Mesendoderm (in vitro differentiated cells): ENCODE results near the gene GPC4.
A peak's percentile ranks its signal among the peaks of the same experiment; 100 is the strongest.

Source experiments
- DNase-seq: peaks from one replicate; pipeline ENCODE4 v3.0.0; 2013
- H2AK5ac ChIP-seq: 2 replicates; pipeline ENCODE4 v1.6.1; 2013; ENCODE audit warnings: low read length, inconsistent platforms
- H2BK120ac ChIP-seq: 2 replicates; pipeline ENCODE4 v1.6.1; 2013; ENCODE audit warnings: low read depth, mild to moderate bottlenecking, low read length, moderate library complexity, mixed read lengths
- H2BK15ac ChIP-seq: replicated peaks from 2 replicates; pipeline ENCODE4 v1.6.1; 2013; ENCODE audit warnings: low read depth, mild to moderate bottlenecking, moderate library complexity
- H2BK5ac ChIP-seq: 2 replicates; pipeline ENCODE4 v1.6.1; 2013; ENCODE audit warnings: low read length, inconsistent platforms
- H3K18ac ChIP-seq: 2 replicates; pipeline ENCODE4 v1.6.1; 2013; ENCODE audit warnings: mild to moderate bottlenecking, low read length, mixed read lengths
- H3K23ac ChIP-seq: one replicate; pipeline ENCODE4 v1.6.1; 2013; ENCODE audit warnings: low read length
- H3K27ac ChIP-seq: 2 replicates; pipeline ENCODE4 v1.5.1; 2013; ENCODE audit warnings: low read depth, mild to moderate bottlenecking, inconsistent platforms, low read length, moderate library complexity
- H3K27me3 ChIP-seq: 2 replicates; pipeline ENCODE4 v1.6.1; 2013; ENCODE audit warnings: low read length, control low read depth, mild to moderate bottlenecking, inconsistent platforms; ENCODE audit not compliant: insufficient read depth, poor library complexity
- H3K36me3 ChIP-seq: 2 replicates; pipeline ENCODE4 v1.6.1; 2013; ENCODE audit warnings: low read length, inconsistent platforms; ENCODE audit not compliant: control insufficient read depth, insufficient read depth
- H3K4ac ChIP-seq: one replicate; pipeline ENCODE4 v1.6.1; 2013; ENCODE audit warnings: low read depth, mild to moderate bottlenecking, low read length, moderate library complexity
- H3K4me1 ChIP-seq: 2 replicates; pipeline ENCODE4 v1.6.1; 2013; ENCODE audit warnings: low read depth, low read length, inconsistent platforms; ENCODE audit not compliant: control insufficient read depth
- H3K4me2 ChIP-seq: 2 replicates; pipeline ENCODE4 v1.6.1; 2013; ENCODE audit warnings: low read length
- H3K4me3 ChIP-seq: 2 replicates; pipeline ENCODE4 v1.5.1; 2013; ENCODE audit warnings: mild to moderate bottlenecking, low read length
- H3K56ac ChIP-seq: one replicate; pipeline ENCODE4 v1.6.1; 2013; ENCODE audit warnings: low read length
- H3K79me1 ChIP-seq: 2 replicates; pipeline ENCODE4 v1.6.1; 2013; ENCODE audit warnings: low read length, inconsistent platforms
- H3K79me2 ChIP-seq: 2 replicates; pipeline ENCODE4 v1.6.1; 2013; ENCODE audit warnings: mild to moderate bottlenecking, low read length; ENCODE audit not compliant: control insufficient read depth, insufficient read depth
- H3K9ac ChIP-seq: 2 replicates; pipeline ENCODE4 v1.6.1; 2013; ENCODE audit warnings: low read length, inconsistent platforms
- H4K5ac ChIP-seq: one replicate; pipeline ENCODE4 v1.6.1; 2013; ENCODE audit warnings: low read length
- H4K8ac ChIP-seq: one replicate; pipeline ENCODE4 v1.6.1; 2013; ENCODE audit warnings: low read depth, mild to moderate bottlenecking, control low read depth, low read length, moderate library complexity
- WGBS: extraction: QIAGEN DNeasy Blood & Tissue Kit; methylation state at CpG from one replicate; pipeline ENCODE4 v1.1.7; 2013; ENCODE audit warnings: low lambda C conversion rate, missing lambda C conversion rate; ENCODE audit not compliant: insufficient coverage; ENCODE audit errors: extremely low coverage; 5-methylcytosine and 5-hydroxymethylcytosine counted together

GPC4 gene

DNA sequence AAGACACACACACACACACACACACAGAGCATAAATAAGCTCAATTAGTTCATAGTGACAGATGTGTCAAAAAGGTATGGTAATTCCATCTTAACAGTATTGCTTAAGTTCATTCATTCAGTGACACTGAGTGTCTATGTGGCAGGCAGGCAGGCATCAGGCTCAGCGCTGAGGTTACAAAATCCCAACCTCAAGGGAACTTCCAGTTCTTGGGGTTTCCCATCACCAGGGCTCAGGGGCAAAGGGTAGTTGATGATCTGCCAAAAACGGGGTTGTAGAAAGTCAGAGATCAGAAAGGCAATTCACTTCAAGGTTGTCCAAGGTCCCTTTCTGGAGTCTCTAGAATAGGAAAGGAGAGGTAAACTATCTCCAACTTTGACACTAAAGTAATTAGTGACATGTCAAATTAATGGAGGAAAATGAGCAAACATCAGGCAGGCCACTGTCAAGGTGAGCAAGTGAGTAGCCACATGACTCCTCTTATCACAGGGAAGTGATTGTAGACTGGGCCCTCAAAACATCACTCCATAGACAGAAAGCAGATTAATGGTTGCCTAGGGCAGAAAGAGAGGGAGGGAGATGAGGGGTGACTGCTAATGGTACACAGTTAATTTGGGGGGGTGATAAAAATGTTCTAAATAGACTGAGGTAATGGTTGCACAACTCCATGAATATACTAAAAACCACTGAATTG is 41.8 kb downstream of the GPC4 start:
- no peak overlapping the region for H3K9ac ChIP-seq
- H3K79me1 ChIP-seq: no peaks in the 10 kb centered on the region
- no peak for DNase-seq
- peaks cover 2% of the 10 kb centered on the region for H3K4me1 ChIP-seq
- H2AK5ac ChIP-seq: no peak overlapping the region
- no peak overlapping the region for H2BK15ac ChIP-seq
- H3K23ac ChIP-seq: no peak overlapping the region
- H3K4me3 ChIP-seq: no peak overlapping the region
- no peak overlapping the region for H3K18ac ChIP-seq
- H2BK5ac ChIP-seq: no peak overlapping the region
- H3K27ac ChIP-seq: no peak overlapping the region
- no peak overlapping the region for H3K4ac ChIP-seq
- WGBS: no CpG with 5 or more reads among the region's 2 CpGs
- peaks cover 56% of the 10 kb centered on the region for H3K79me2 ChIP-seq
- no peak overlapping the region for H4K5ac ChIP-seq
- no peak overlapping the region for H2BK120ac ChIP-seq
- H3K56ac ChIP-seq: no peak overlapping the region
- no peaks in the 10 kb centered on the region for H3K27me3 ChIP-seq
- no peak overlapping the region for H3K4me2 ChIP-seq
- H3K36me3 ChIP-seq: no peaks in the 10 kb centered on the region
- H4K8ac ChIP-seq: no peak overlapping the region

- Histone ChIP-seq H3K4me3 (no peak overlapping the region), H4K8ac (no peak overlapping the region), H3K4me1 (peaks cover 2% of the 10 kb centered on the region), H3K9ac (no peak overlapping the region), H2BK120ac (no peak overlapping the region), H2AK5ac (no peak overlapping the region), H3K27me3 (no peaks in the 10 kb centered on the region), H3K4me2 (no peak overlapping the region), H4K5ac (no peak overlapping the region), H3K27ac (no peak overlapping the region), H2BK5ac (no peak overlapping the region), H3K79me2 (peaks cover 59% of the 10 kb centered on the region), H2BK15ac (no peak overlapping the region), H3K23ac (no peak overlapping the region), H3K36me3 (no peaks in the 10 kb centered on the region), H3K79me1 (no peaks in the 10 kb centered on the region), H3K18ac (no peak overlapping the region), H3K4ac (no peak overlapping the region), H3K56ac (no peak overlapping the region)
- no CpG with 5 or more reads among the region's 3 CpGs for WGBS
- no peak for DNase-seq
These were observed 44.5 kb downstream of the GPC4 start for GRCh38 chrX:133370696-133371275.

DNA sequence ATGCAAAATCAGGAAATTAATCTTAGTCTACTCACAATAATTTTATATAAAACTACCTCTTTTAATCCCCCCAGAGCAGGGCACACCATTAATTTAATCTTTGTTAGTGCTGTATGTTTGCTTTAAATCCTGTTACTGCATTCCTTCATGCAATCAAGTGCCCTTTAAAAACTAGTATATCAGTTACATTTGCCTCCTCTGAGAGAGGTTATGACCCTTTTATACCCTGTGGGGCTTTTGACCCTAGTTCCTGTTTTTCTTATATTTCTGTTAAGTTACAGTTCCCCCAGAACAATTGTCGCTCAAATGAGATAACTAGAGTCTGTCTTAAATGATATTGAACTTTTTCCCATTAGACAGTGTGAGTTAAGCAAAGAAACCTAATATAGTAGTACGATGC is 46.2 kb downstream of the GPC4 start:
- Histone ChIP-seq H3K4me2 (no peak overlapping the region), H3K4me3 (no peak overlapping the region), H3K79me2 (peaks cover 55% of the 10 kb centered on the region), H4K5ac (no peak overlapping the region), H3K36me3 (no peaks in the 10 kb centered on the region), H3K4ac (no peak overlapping the region), H2BK15ac (no peak overlapping the region), H3K56ac (no peak overlapping the region), H4K8ac (no peak overlapping the region), H3K79me1 (no peaks in the 10 kb centered on the region), H3K27ac (no peak overlapping the region), H3K27me3 (no peaks in the 10 kb centered on the region), H2BK120ac (no peak overlapping the region), H3K23ac (no peak overlapping the region), H3K4me1 (peaks cover 2% of the 10 kb centered on the region), H3K9ac (no peak overlapping the region), H2BK5ac (no peak overlapping the region), H3K18ac (no peak overlapping the region), H2AK5ac (no peak overlapping the region)
- no peak for DNase-seq
- WGBS: no CpG with 5 or more reads among the region's 2 CpGs

GRCh38 chrX:133366735-133367134 is 48.6 kb downstream of the GPC4 start:
- Histone ChIP-seq H3K36me3 (no peaks in the 10 kb centered on the region), H3K23ac (no peak overlapping the region), H3K4ac (no peak overlapping the region), H3K27me3 (no peaks in the 10 kb centered on the region), H3K79me2 (peaks cover 53% of the 10 kb centered on the region), H3K79me1 (no peaks in the 10 kb centered on the region), H3K18ac (no peak overlapping the region), H2BK5ac (no peak overlapping the region), H3K56ac (no peak overlapping the region), H3K4me2 (no peak overlapping the region), H3K27ac (no peak overlapping the region), H4K5ac (no peak overlapping the region), H2BK15ac (no peak overlapping the region), H2AK5ac (no peak overlapping the region), H3K9ac (no peak overlapping the region), H2BK120ac (no peak overlapping the region), H3K4me3 (no peak overlapping the region), H4K8ac (no peak overlapping the region), H3K4me1 (no peaks in the 10 kb centered on the region)
- no peak for DNase-seq

DNA sequence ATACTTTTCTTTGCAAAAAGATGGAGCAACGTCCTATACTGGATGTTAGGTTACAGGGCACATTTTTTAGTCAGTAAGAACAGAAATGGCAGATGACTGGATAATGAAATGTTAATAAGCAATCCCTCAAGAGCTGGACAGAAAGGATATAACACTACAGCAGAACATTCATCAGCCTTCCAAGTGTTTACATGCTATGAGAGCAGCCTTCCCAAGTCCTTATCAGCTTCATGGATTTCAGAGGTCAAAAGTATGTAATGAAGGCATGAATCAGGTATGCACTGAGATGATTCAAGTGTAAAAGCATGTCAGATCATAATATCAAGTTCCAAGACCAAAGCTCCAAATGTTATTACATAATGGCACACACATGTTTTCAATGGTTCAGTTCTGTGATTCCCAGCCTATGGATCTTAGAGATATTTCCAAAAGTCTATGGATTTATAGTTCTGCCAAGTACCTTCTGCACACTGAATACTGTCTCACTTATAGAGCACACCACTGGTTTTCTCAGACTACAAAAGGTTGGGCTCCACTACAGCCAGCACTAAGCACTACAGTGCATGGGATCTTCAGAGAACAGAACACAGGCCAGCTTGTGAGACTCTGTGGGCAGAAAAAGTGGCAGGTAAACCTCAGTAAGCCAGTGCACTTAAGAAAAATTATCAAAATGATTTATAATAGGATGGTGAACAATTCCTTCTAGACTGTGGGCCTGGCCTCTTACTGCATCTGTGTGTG is 49.2 kb downstream of the GPC4 start:
- no peak overlapping the region for H4K5ac ChIP-seq
- no peak overlapping the region for H3K27ac ChIP-seq
- no CpG with 5 or more reads among the region's 1 CpG for WGBS

More for the DNA sequence above, 49.2 kb downstream of the GPC4 start:
- H2BK5ac ChIP-seq: no peak overlapping the region
- no peak overlapping the region for H2AK5ac ChIP-seq
- H3K36me3 ChIP-seq: no peaks in the 10 kb centered on the region
- H2BK120ac ChIP-seq: no peak overlapping the region
- H3K9ac ChIP-seq: no peak overlapping the region
- no peak overlapping the region for H4K8ac ChIP-seq
- no peaks in the 10 kb centered on the region for H3K4me1 ChIP-seq
- H2BK15ac ChIP-seq: no peak overlapping the region
- H3K4me3 ChIP-seq: no peak overlapping the region
- no peak overlapping the region for H3K56ac ChIP-seq
- H3K4ac ChIP-seq: no peak overlapping the region
- H3K4me2 ChIP-seq: no peak overlapping the region
- no peaks in the 10 kb centered on the region for H3K79me1 ChIP-seq
- H3K27me3 ChIP-seq: no peaks in the 10 kb centered on the region
- H3K18ac ChIP-seq: no peak overlapping the region
- H3K23ac ChIP-seq: no peak overlapping the region
- peak; percentile 39 for DNase-seq
- H3K79me2 ChIP-seq: peaks cover 53% of the 10 kb centered on the region
